Endodermal cell (in vitro differentiated cells): ENCODE data around the gene SCLY. TPM values are rescaled to one million over a fixed set of nuclear protein-coding genes. Genes with fewer than 3 reads are reported as not detected.

Source experiments
- DNase-seq: peaks from one replicate; pipeline ENCODE4 v3.0.0-alpha.2; 2017
- H3K27ac ChIP-seq: 2 replicates; pipeline ENCODE4 v1.5.1; 2013; ENCODE audit warnings: mild to moderate bottlenecking, low read depth, low read length, moderate library complexity
- H3K27me3 ChIP-seq: 2 replicates; pipeline ENCODE4 v1.6.1; 2013; ENCODE audit warnings: mild to moderate bottlenecking, low read length, moderate library complexity; ENCODE audit not compliant: insufficient read depth, control insufficient read depth, poor library complexity, severe bottlenecking
- H3K36me3 ChIP-seq: 2 replicates; pipeline ENCODE4 v1.7.0; 2013; ENCODE audit warnings: mild to moderate bottlenecking, low read length, moderate library complexity; ENCODE audit not compliant: control insufficient read depth, insufficient read depth
- H3K4me1 ChIP-seq: one replicate; pipeline ENCODE4 v1.7.0; 2013; ENCODE audit warnings: low read length; ENCODE audit not compliant: control insufficient read depth, insufficient read depth
- H3K4me3 ChIP-seq: 2 replicates; pipeline ENCODE4 v1.5.1; 2013; ENCODE audit warnings: mild to moderate bottlenecking, low read length, moderate library complexity
- H3K9ac ChIP-seq: 2 replicates; pipeline ENCODE4 v1.6.1; 2013; ENCODE audit warnings: mild to moderate bottlenecking, low read length, moderate library complexity; ENCODE audit not compliant: poor library complexity, severe bottlenecking; ENCODE audit errors: extremely low read depth
- H3K9me3 ChIP-seq: 2 replicates; pipeline ENCODE4 v1.6.1; 2013; ENCODE audit warnings: mild to moderate bottlenecking, low read length, moderate library complexity; ENCODE audit not compliant: control insufficient read depth
- H3K27ac Mint-ChIP-seq: 2 replicates; pipeline ENCODE4 v1.8.0; 2020; ENCODE audit warnings: mixed read lengths
- H3K27me3 Mint-ChIP-seq: 2 replicates; pipeline ENCODE4 v1.8.0; 2021; ENCODE audit warnings: mild to moderate bottlenecking, mixed read lengths; ENCODE audit not compliant: insufficient read depth
- H3K36me3 Mint-ChIP-seq: 2 replicates; pipeline ENCODE4 v1.8.0; 2020; ENCODE audit warnings: low read depth, mixed read lengths
- H3K4me1 Mint-ChIP-seq: 2 replicates; pipeline ENCODE4 v1.8.0; 2020; ENCODE audit warnings: mixed read lengths
- H3K4me3 Mint-ChIP-seq: 2 replicates; pipeline ENCODE4 v1.8.0; 2020; ENCODE audit warnings: mild to moderate bottlenecking, moderate library complexity, mixed read lengths
- H3K9me3 Mint-ChIP-seq: 2 replicates; pipeline ENCODE4 v1.8.0; 2020; ENCODE audit warnings: mild to moderate bottlenecking, mixed read lengths
- WGBS, 2 experiments: methylation state at CpG; one replicate each; pipeline versions ENCODE4 v1.1.5 to v1.1.7; 2013; ENCODE audit warnings: missing lambda C conversion rate in 2 of 2, mixed read lengths in 1 of 2; ENCODE audit not compliant: insufficient coverage in 1 of 2, insufficient read length in 1 of 2; 5-methylcytosine and 5-hydroxymethylcytosine counted together
- total RNA-seq, 2 donors: library from RNA; stranded (reverse); fragmentation: NEBNext Ultra II Directional in 1 of 2; extraction: Animal tissue kit (Norgen Biotek cat#: 25700) in 1 of 2; gene quantifications; 2 replicates in 1 of 2; 3 replicates in 1 of 2; pipeline ENCODE4 v1.2.1, GENCODE V29; 2021
- TF ChIP-seq, protein P1 (sequence below): fragments of 200-600 bp; sonication (generic); conservative IDR thresholded peaks from 2 replicates; pipeline ENCODE4 v1.5.0; 2021; ENCODE audit warnings: antibody characterized with exemption, mild to moderate bottlenecking

SCLY gene
- total RNA-seq, 2 donors from 2014 or later, result 39.0 to 45.0 TPM

DNA sequence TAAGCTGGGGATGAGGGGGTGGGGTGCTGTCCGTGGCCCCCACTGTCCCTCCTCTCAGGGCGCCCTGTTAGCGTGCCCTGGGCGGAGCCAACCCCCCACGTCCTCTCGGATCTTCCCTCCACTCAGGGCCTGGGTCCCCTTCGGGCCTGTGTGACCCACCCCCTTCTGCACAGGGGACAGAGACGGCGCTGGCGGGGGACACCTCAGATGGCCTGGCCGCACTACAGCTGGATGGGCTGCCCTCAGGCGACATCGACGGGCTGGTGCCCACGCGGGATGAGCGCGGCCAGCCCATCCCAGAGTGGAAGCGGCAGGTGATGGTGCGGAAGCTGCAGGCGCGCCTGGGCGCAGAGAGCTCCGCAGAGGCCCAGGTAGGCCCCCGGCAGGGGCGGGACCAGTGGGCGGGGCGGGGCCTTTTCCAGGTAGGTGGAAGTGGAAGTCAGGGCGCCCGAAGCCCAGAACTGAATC, 67.8 kb downstream of the SCLY start:
- Mint-ChIP-seq H3K27ac (no peak overlapping the region), H3K36me3 (no peaks in the 10 kb centered on the region), H3K9me3 (no peaks in the 10 kb centered on the region), H3K4me3 (no peak overlapping the region), H3K27me3 (no peaks in the 10 kb centered on the region), H3K4me1 (no peaks in the 10 kb centered on the region)
- TF ChIP-seq, protein P1, sequence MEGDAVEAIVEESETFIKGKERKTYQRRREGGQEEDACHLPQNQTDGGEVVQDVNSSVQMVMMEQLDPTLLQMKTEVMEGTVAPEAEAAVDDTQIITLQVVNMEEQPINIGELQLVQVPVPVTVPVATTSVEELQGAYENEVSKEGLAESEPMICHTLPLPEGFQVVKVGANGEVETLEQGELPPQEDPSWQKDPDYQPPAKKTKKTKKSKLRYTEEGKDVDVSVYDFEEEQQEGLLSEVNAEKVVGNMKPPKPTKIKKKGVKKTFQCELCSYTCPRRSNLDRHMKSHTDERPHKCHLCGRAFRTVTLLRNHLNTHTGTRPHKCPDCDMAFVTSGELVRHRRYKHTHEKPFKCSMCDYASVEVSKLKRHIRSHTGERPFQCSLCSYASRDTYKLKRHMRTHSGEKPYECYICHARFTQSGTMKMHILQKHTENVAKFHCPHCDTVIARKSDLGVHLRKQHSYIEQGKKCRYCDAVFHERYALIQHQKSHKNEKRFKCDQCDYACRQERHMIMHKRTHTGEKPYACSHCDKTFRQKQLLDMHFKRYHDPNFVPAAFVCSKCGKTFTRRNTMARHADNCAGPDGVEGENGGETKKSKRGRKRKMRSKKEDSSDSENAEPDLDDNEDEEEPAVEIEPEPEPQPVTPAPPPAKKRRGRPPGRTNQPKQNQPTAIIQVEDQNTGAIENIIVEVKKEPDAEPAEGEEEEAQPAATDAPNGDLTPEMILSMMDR, result no peak
- Histone ChIP-seq H3K27ac (no peak overlapping the region), H3K9ac (no peak overlapping the region), H3K36me3 (no peaks in the 10 kb centered on the region), H3K27me3 (no peaks in the 10 kb centered on the region), H3K4me1 (no peaks in the 10 kb centered on the region), H3K9me3 (no peaks in the 10 kb centered on the region), H3K4me3 (no peak overlapping the region)
- DNase-seq, result peak; percentile 86
- WGBS, 2 experiments, result 91 to 100% methylated on average over 9 to 30 of the region's 30 CpGs

DNA sequence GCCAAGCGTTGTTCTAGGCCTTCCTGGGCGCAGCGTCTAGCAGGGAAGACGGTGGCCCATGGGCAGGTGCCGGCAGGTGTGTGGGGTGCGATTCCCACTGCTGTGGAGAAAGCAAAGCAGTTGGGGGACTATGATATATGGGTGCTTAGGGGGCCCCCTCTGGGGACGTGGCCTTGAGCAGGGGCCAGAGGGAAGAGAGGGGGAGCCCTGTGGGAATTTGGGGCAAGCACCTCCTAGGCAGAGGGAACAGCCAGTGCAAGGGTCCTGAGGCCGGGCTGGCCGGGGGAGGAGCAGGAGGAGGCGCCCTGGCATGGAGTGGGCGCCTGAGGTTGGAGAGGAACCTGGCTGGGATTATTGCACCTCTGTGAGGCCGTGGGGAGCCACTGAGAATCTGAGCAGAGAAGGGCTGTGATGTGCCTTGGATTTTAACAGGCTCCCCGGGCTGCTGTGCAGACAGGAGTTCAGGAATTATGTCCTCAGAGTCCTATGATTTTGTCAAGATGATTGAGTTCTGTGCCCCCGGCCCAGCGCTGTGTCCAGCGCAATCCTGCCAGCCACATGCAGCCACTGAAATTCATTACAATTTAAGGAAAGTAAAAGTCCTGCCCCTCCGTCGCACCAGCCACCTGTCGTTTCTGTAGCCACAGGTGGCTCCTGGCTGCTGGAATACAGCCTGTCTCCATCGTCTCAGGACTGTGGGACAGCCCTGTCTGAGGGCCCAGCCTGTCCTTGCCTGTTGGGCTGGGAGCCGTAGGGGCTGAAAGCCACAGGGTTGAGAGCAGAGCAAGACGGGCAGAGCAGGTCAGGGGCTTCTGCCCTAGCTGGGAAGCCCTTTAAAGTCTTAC, 68.6 kb downstream of the SCLY start:
- no peaks in the 10 kb centered on the region for H3K4me1 Mint-ChIP-seq
- H3K9me3 Mint-ChIP-seq, result no peaks in the 10 kb centered on the region
- no peak overlapping the region for H3K4me3 ChIP-seq
- no peak overlapping the region for H3K4me3 Mint-ChIP-seq
- H3K27me3 Mint-ChIP-seq, result no peaks in the 10 kb centered on the region
- no peak for DNase-seq
- H3K36me3 ChIP-seq, result no peaks in the 10 kb centered on the region
- H3K27me3 ChIP-seq, result no peaks in the 10 kb centered on the region
- TF ChIP-seq, protein P1, result no peak
- no peak overlapping the region for H3K27ac Mint-ChIP-seq
- 92 to 94% methylated on average over 10 to 22 of the region's 22 CpGs for WGBS, 2 experiments
- H3K36me3 Mint-ChIP-seq, result no peaks in the 10 kb centered on the region
- H3K4me1 ChIP-seq, result no peaks in the 10 kb centered on the region
- H3K9ac ChIP-seq, result no peak overlapping the region
- H3K9me3 ChIP-seq, result no peaks in the 10 kb centered on the region
- H3K27ac ChIP-seq, result no peak overlapping the region

DNA sequence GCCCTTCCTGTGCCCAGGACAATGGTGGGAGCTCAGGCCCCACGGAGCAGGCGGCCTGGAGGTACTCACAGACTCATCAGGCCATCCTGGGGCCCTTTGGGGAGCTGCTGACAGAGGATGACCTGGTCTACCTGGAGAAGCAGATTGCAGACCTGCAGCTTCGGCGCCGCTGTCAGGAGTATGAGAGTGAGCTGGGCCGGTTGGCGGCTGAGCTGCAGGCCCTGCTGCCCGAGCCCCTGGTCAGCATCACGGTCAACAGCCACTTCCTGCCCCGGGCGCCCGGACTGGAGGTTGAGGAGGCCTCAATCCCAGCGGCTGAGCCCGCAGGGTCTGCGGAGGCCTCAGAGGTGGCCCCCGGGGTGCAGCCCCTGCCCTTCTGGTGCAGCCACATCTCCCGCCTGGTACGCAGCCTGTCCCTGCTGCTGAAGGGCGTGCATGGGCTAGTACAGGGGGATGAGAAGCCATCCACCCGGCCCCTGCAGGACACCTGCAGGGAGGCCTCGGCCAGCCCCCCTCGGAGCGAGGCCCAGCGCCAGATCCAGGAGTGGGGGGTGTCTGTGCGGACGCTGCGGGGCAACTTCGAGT, 69.4 kb downstream of the SCLY start:
- H3K36me3 Mint-ChIP-seq, result no peaks in the 10 kb centered on the region
- Histone ChIP-seq H3K36me3 (no peaks in the 10 kb centered on the region), H3K4me3 (no peak overlapping the region), H3K27me3 (no peaks in the 10 kb centered on the region), H3K9me3 (no peaks in the 10 kb centered on the region), H3K9ac (no peak overlapping the region), H3K4me1 (no peaks in the 10 kb centered on the region), H3K27ac (no peak overlapping the region)
- H3K4me1 Mint-ChIP-seq, result no peaks in the 10 kb centered on the region
- H3K27ac Mint-ChIP-seq, result no peak overlapping the region
- H3K27me3 Mint-ChIP-seq, result no peaks in the 10 kb centered on the region
- H3K4me3 Mint-ChIP-seq, result no peak overlapping the region
- DNase-seq, result peak; percentile 31
- H3K9me3 Mint-ChIP-seq, result no peaks in the 10 kb centered on the region
- TF ChIP-seq, protein P1, result no peak
- 93 to 96% methylated on average over 15 to 28 of the region's 28 CpGs for WGBS, 2 experiments
